NT2/D1 (cell line): ENCODE measurements around the gene ZNF714.

Experiments
- SUZ12 ChIP-seq: IDR thresholded peaks from 2 replicates; pipeline ENCODE4 v1.6.1; 2011; ENCODE audit not compliant: insufficient read length, insufficient read depth; ENCODE audit errors: extremely low read depth
- YY1 ChIP-seq: IDR thresholded peaks from 2 replicates; pipeline ENCODE4 v1.6.1; 2011; ENCODE audit not compliant: insufficient read length, insufficient read depth
- ZNF274 ChIP-seq: IDR thresholded peaks from 2 replicates; pipeline ENCODE4 v1.6.1; 2011; ENCODE audit warnings: mild to moderate bottlenecking, low read depth, low read length

GRCh38 chr19:21166436-21166835 is 84.4 kb downstream of the ZNF714 start:
- TF ChIP-seq SUZ12, result no peak
- TF ChIP-seq ZNF274, result no peak
- no peak for TF ChIP-seq YY1
